Left kidney (tissue), 2 donors: ENCODE data around the gene SCAP. TPM values are rescaled to one million over a fixed set of nuclear protein-coding genes. Genes with fewer than 3 reads are reported as not detected.

Experiments used
- DNase-seq: peaks from one replicate; pipeline ENCODE4 v3.0.0-alpha.2; 2013
- polyA plus RNA-seq: library from polyadenylated mRNA; unstranded; fragments of 120-200 nt; gene quantifications from one replicate; pipeline ENCODE4 v1.2.1, GENCODE V29; 2013; ENCODE audit not compliant: insufficient read length

The SCAP gene
- polyA plus RNA-seq, 1 donor = 83.5 TPM

DNA sequence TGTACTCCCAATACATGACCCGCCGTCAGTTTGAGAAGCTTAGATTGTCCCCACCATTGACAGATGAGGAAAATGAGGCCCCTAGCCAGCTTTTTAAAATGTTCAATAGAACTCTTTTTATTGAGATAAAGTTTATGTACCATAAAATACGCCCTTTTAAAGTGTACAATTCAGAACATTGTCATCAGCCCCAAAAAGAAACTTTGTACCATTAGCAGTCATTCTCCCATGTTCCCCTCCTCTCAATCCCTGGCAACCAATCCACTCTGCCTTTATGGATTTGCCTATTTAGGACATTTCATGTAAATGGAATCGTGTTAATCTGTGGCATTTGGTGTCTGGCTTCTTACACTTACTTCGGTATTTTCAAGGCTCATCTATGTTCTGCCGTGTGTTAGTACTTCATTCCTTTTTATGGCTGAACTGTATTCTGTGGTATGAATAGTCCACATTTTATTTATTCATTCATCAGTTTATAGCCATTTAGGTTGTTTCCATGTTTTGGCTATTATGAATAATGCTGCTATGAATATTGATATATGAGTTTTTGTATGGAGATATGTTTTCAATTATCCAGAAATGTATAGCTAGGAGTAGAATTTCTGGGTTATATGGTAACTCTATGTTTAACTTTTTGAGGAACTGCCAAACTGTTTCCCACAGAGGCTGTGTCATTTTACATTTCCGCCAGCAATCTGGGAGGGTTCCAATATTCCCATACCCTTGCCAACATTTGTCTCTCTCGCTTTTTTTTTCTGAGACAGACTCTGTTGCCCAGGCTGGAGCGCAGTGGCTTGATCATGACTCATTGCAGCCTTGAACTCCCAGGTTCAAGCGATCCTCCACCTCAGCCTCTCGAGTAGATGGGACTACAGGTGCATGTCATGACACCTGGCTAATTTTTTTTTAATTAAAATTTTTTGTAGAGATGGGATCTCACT is 110.3 kb downstream of the SCAP start:
- no peak for DNase-seq

Other genes with a start within 250 kb of the SCAP start
- 22.7 TPM for gene KIF9, start 193.1 kb downstream of the SCAP start, polyA plus RNA-seq
- 14.9 TPM for gene KLHL18, start 193.0 kb downstream of the SCAP start, polyA plus RNA-seq
- 27.2 TPM for gene PTPN23, start 94.9 kb downstream of the SCAP start, polyA plus RNA-seq
- 47.8 TPM for gene ELP6, start 37.8 kb upstream of the SCAP start, polyA plus RNA-seq
- 1.2 TPM for gene CSPG5, start 102.9 kb upstream of the SCAP start, polyA plus RNA-seq